ENCODE results near the gene DLX6.

GRCh38 chr7:96996958-96997511 is 8.3 kb upstream of the DLX6 start:
- TF ChIP-seq CTCF (IDR thresholded peaks at IDR 0.05; ENCODE audit: low read depth, low read length): no peak
- no peak for TF ChIP-seq EZH2phosphoT487 (IDR thresholded peaks at IDR 0.05; ENCODE audit: low read depth)

Measured in OCI-LY3 (cell line).